Left lung (tissue), 10 donors: ENCODE results near the gene PRR14. TPM values are rescaled to one million over a fixed set of nuclear protein-coding genes. Genes with fewer than 3 reads are reported as not detected.

Experiments used
- ATAC-seq: fragments of 200-7000 bp; cut with Tn5 transposase; one replicate; pipeline ENCODE4 v1.9.1; 2020; ENCODE audit warnings: moderate library complexity
- DNase-seq, 4 donors: peaks; one replicate each; pipeline ENCODE4 v3.0.0-alpha.2; 2013 to 2020
- H3K27ac ChIP-seq, 2 donors: fragments of 200-600 bp; sonication (generic) in 1 of 2; one replicate each; pipeline versions ENCODE4 v1.5.0 to v1.8.0; 2020 to 2021
- H3K27me3 ChIP-seq, 2 donors: fragments of 200-600 bp; sonication (generic) in 1 of 2; one replicate each; pipeline versions ENCODE4 v1.5.0 to v1.8.0; 2020 to 2021
- H3K36me3 ChIP-seq, 2 donors: fragments of 200-600 bp; sonication (generic) in 1 of 2; one replicate each; pipeline versions ENCODE4 v1.5.0 to v1.8.0; 2020 to 2021
- H3K4me1 ChIP-seq, 2 donors: fragments of 200-600 bp; one replicate each; pipeline ENCODE4 v1.8.0; 2021
- H3K4me3 ChIP-seq, 2 donors: fragments of 200-600 bp; sonication (generic) in 1 of 2; one replicate each; pipeline versions ENCODE4 v1.5.0 to v1.8.0; 2020 to 2021; ENCODE audit warnings: mild to moderate bottlenecking in 1 of 2
- H3K9me3 ChIP-seq, 2 donors: fragments of 200-600 bp; sonication (generic) in 1 of 2; one replicate each; pipeline versions ENCODE4 v1.5.0 to v1.8.0; 2020 to 2021
- CTCF ChIP-seq, 2 donors: fragments of 200-600 bp; sonication (generic) in 1 of 2; IDR thresholded peaks; one replicate each; pipeline versions ENCODE4 v1.5.0 to v1.8.0; 2021; ENCODE audit warnings: antibody characterized with exemption in 2 of 2
- intact Hi-C, 2 donors: fragments of 100-400 bp; cut with DNase I; formaldehyde crosslinking; loops; one replicate each; pipeline versions ENCODE4 v1.11.2 to v1.14.2; 2022
- polyA plus RNA-seq, 6 donors: library from polyadenylated mRNA; unstranded; fragments of 120-200 nt; gene quantifications; one replicate each; pipeline ENCODE4 v1.2.1, GENCODE V29; 2013; ENCODE audit not compliant: insufficient read length in 6 of 6
- total RNA-seq, 2 donors: library from RNA; stranded (reverse); fragmentation: NEBNext Ultra II Directional; extraction: Animal tissue kit (Norgen Biotek cat#: 25700); gene quantifications; one replicate each; pipeline ENCODE4 v1.2.1, GENCODE V29; 2021
- donor health status: DM: no; HTN: yes; CAD: no.
- donor health status: DM: no; HTN: no; CAD: no.

The PRR14 gene
- total and polyA plus RNA-seq, 8 donors: 39.2 to 58.8 (median 45.2) TPM

- Histone ChIP-seq H3K27ac (peak within 1 kb of the TSS; percentile 93 to 95), H3K4me1 (peaks cover 0 to 29% of the 10 kb centered on the region in 2 donors), H3K9me3 (no peaks in the 10 kb centered on the region), H3K27me3 (no peaks in the 10 kb centered on the region), H3K36me3 (peaks cover 0 to 20% of the 10 kb centered on the region in 2 donors), H3K4me3 (peak within 1 kb of the TSS; percentile 73 to 79)
- peak; percentile 88 to 99 (median 94) for DNase-seq
- TF ChIP-seq CTCF (IDR thresholded peaks at IDR 0.05): no peak
- intact Hi-C loops: no loop called here
- ATAC-seq: peak; percentile 96
Measured at GRCh38 chr16:30609926-30610839, 40.6 kb upstream of the PRR14 start, which contains the start of gene ZNF689. ZNF689 (minus strand) TSS chr16:30610389; CDS start chr16:30610041, 348 bp downstream.

- H3K27ac ChIP-seq: no peak overlapping the region
- H3K9me3 ChIP-seq: no peaks in the 10 kb centered on the region
- intact Hi-C loops: no loop called here
- H3K4me3 ChIP-seq: no peak overlapping the region
- ATAC-seq: peak; percentile 89
- H3K4me1 ChIP-seq: peaks cover 0 to 3% of the 10 kb centered on the region in 2 donors
- H3K27me3 ChIP-seq: no peaks in the 10 kb centered on the region
- peak; percentile 7 to 81 (median 50) for DNase-seq
- H3K36me3 ChIP-seq: no peaks in the 10 kb centered on the region
- TF ChIP-seq CTCF (IDR thresholded peaks at IDR 0.05): peak; percentile 38 to 57
Measured at GRCh38 chr16:30615358-30616091, 35.2 kb upstream of the PRR14 start.

GRCh38 chr16:30619202-30619601 is 31.6 kb upstream of the PRR14 start:
- ATAC-seq (no peak), DNase-seq (no peak)
- TF ChIP-seq CTCF (IDR thresholded peaks at IDR 0.05): no peak
- H3K36me3 ChIP-seq: no peaks in the 10 kb centered on the region
- H3K9me3 ChIP-seq: no peaks in the 10 kb centered on the region
- no peaks in the 10 kb centered on the region for H3K27me3 ChIP-seq
- no peaks in the 10 kb centered on the region for H3K4me1 ChIP-seq
- intact Hi-C loops: no loop called here
- H3K27ac ChIP-seq: no peak overlapping the region
- no peak overlapping the region for H3K4me3 ChIP-seq

- no peak for DNase-seq
- H3K27me3 ChIP-seq: no peaks in the 10 kb centered on the region
- no peaks in the 10 kb centered on the region for H3K36me3 ChIP-seq
- no peaks in the 10 kb centered on the region for H3K4me1 ChIP-seq
- H3K27ac ChIP-seq: no peak overlapping the region
- intact Hi-C loops: no loop called here
- ATAC-seq: no peak
- no peaks in the 10 kb centered on the region for H3K9me3 ChIP-seq
- no peak overlapping the region for H3K4me3 ChIP-seq
- TF ChIP-seq CTCF (IDR thresholded peaks at IDR 0.05): no peak
Measured at GRCh38 chr16:30619638-30620037, 31.1 kb upstream of the PRR14 start.

- no peaks in the 10 kb centered on the region for H3K9me3 ChIP-seq
- H3K27ac ChIP-seq: no peak overlapping the region
- H3K27me3 ChIP-seq: no peaks in the 10 kb centered on the region
- no peak overlapping the region for H3K4me3 ChIP-seq
- no peak for DNase-seq
- intact Hi-C loops: no loop called here
- H3K4me1 ChIP-seq: no peaks in the 10 kb centered on the region
- H3K36me3 ChIP-seq: no peaks in the 10 kb centered on the region
- no peak for TF ChIP-seq CTCF (IDR thresholded peaks at IDR 0.05)
- peak; percentile 24 for ATAC-seq
Measured at GRCh38 chr16:30620169-30620568, 30.6 kb upstream of the PRR14 start.
